ENCODE data around the gene FAM53B.
"Not testable (repeated sequence)": the region's sequence is repeated elsewhere in the genome, so short reads cannot be mapped to it uniquely, and the experiment has no call there.

The FAM53B gene

DNA sequence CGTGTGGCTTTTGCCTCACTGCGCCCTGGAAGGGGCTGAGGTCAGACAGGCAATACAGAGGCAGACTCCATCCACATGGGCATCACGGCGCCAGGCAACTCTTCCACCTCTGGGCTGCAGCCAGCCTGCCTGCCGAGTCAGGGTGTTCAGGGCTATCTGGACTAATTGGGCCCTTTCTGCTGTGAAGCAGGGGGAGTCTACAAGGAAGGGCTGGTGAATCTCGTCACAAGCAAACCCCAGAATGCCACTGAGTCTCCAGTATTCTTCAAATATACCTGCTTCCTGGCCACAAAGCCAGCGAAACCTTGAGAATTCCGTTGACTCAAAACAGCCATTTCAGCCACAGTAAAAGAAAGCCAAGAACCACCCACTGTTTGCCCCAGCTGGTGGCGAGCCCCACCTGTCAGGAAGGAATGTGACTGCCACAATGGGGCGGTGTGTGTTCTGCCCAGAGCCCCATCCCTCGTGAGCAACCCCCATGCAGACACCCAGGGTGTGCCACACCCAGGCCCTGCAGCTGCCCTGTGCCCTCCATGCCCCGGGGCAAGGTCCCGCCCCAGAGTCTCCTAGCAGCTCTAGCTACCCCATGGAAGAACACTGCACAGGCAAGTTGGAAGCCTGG lies 117.3 kb downstream of the FAM53B start:
- no peak for DNase-seq

DNA sequence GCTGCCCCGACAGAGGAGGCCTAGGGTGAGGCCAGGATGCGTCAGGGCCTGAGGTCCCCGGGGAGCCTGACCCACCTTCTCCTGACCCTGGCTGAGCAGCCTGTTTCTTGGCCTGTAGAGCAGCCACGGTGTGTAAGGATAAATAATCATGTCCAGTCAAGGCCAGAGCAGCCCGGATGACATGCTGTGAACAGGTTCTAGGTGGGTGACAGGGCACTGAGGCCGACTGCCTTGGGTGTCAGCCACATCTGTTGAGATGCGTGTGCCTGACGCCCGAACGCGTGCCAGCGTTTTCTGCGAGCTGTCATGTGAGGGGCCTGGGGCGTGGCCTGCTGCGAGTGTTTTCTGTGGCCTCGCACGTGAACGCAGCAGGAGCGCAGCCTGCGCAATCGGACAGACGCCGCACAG lies 118.3 kb downstream of the FAM53B start:
- DNase-seq, result no peak

DNA sequence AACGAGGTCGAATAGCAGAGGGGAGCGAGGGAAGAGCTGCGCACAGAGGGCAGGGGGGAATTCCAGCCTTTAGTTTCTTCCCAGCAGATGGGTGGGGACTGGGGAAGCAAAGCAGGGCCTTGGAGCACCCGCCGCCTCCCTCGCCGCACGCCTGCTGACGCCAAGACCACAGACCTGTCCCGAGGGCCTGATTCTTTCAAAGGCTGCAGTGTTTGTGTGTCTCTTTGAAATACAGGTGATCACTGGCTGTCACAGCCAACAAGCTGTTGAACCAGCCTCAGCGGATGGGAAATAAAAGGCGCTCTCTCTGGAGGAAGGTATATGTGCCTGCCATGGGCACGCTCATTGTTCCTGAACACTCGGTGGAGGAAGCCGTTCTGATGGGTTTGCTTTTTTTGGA lies 119.3 kb downstream of the FAM53B start:
- DNase-seq, result no peak

DNA sequence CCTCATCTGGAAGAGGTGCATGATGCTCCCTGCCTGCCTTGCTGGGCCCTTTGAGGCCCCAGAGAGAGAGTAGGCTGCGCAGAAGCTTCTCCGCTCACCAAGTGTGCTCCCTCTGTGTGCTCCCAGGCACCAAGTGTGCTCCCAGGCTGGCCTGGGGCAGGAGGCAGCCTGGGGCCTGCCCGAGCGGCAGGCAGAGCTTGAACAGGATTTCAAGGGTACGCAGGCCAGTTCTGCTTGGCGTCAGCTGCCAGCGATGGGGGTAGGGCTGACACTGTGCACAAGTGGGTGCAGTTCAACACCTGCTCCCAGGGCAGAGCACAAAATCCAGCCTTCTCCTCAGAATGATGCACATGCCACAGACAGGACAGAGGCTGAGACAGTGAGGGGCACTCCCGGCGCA lies 119.7 kb downstream of the FAM53B start:
- no peak for DNase-seq

DNA sequence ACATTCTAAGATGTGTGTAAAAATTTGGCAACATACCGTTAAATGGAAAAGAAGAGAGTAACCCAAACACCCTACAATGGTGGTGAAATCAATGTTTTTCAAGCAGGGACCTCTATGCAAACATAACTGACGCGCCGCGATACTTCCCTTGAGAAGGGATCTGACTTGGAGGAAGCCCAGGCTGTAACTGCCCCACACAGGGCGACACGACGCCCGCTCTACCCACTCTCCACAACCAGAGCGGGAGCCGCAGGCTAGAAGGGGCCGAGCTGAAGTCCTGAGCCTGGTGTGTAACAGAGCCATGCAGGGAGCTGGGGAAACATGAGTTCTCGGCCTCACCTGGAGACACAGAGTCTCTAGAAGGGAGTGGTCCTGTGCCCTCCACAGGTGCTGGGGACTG lies 120.2 kb downstream of the FAM53B start:
- DNase-seq, result no peak

DNA sequence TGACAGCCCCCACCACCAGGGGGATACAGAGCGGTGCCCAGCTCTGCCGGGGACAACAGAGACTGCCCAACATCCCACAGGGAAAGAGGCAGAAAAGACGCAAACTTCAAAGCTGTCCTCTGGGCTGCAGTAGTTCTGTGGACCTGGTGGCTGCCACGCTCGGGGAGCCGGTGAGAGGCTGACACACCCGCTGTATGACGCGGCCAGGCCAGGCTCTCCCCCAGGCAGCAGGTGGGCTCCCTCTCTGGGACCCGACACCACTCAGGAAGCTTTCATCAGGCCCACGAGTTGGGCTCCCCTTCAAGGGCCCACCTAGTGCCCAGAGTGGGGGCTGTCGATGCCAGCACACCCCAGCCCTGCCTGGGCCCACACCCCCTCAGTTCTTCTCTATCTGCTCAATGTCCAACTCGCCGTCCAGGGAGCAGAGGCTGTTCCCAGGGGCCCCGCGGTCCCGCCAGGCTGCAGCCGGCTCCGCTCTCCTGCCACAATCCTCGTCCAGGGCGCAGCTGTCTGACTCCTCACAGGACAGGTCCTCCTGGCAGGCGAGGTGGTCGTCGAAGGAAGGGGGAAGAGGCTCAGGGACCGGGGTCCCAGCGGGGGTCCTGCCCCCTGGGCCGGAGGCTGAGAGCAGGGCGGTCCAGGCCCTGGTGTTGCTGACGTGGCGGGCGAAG lies 121.2 kb downstream of the FAM53B start:
- no peak for DNase-seq

DNA sequence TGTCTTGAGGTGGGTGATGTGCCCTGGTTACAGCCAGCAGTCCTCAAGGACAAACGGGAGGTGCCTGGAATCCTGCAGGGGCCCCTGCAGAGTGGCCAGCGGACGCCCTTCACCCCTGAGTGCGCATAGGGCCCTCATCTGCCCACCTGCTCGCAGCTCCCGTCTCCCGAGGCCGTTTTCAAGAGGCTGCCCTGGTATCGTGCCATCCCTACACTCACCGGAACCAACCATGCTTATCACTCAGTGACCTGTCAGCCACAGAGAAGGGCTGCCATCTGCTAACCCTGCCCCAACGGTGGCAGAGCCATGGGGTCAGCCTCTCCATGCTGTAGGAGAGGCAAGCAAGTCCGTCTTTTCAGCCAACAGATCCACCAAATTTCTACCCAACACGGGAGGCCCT lies 122.0 kb downstream of the FAM53B start:
- no peak for DNase-seq

DNA sequence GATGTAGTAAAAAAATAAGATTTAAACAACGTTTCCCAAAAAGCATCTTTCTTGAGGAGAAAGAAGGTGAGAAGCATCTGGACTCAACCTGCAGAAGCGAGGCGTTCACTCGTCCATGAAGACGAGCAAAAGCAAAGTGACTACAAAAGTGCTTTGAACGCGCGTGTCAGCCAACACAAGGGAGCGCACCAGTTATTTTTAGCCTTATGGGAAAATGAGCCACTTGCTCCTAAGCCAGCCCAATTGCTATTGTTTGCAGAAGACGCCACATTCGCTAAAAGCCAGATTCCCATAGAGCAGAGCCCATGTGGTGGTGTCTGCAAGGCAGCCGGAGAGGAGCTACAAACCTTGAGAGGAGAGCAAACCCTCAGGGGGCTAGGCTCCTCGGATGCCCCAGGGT lies 122.5 kb downstream of the FAM53B start:
- DNase-seq, result peak in 5 of 14 donors; percentile 37 to 69 (median 50)

DNA sequence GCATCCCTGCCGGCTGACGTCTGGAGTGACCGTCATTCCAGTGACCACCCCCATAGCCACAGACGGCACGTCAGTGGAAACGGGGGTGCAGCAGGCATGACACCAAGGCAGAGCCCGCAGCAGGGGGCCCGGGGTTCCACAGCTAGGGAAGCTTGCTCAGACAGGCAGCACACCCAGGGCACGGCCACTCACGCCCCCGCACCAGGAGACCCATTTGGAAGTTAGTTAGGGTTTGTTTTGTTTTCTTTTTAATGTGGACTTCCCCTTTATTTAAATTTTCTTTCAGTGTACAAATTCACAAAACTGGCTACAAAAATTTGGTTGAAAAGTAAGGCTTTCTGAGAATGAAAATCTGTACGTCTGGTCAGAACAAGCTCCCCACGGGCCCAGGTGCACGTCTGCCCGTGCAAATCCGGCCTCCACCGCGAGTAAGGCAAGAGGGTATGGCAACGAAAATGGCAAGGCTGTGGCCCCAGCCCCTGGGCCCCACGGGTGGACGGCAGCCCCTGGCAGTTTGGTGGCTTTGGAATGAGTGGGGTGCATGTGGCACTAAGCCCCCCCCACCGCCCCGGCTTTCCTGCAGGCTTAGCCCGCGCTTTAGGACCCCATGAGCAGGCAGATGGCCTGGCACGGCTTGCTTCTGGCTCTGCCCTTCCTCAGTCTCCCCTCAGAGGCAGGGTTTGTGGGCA lies 124.2 kb downstream of the FAM53B start:
- DNase-seq, result no peak

DNA sequence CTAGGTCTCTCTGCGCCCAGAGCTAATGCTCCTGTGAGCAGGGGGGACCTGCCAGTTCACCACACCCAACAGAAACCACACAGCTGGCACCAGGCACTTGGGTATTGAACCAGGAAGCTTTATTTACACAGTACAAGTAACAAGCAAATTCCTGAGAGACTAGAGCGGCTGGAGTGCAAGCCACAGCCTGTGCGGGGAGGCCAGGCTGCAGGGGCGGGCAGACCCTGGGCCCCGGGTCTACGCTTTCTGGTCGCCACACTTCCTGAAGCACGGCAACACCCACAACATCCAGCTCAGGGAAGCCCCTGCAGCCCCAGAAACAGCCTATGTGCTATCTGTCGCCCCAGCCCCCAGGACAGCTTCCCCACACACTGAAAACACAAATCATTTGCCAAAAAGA lies 125.0 kb downstream of the FAM53B start:
- DNase-seq, result no peak

DNA sequence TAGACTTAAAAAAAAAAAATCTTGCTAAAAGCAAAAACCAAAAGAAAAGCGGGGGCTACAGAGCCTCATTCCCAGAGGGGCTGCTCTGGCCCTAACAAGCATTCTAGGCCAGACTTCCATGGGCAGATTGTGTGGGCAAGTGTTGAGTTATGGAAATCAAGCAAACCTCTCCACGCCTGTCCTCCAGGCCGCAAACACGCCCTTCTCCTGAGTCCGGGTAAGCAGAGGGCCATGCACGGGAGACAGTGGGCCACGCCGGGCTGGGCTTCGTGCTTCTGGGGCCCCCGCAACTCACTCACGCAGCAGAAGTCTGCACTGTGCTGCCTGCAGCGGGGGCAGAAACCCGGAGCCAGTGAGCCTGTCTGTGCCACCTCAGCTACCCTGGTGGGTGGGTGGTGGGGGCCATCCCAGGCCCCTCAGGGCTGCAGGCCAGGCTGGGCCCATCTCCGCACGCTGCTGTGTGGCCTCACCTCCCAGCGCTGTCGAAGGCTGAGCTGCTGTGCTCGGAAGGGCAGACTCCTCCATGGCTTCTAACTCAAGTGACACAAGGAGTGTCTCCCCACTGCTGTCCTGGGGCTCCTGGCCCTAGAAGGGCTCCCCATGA lies 125.6 kb downstream of the FAM53B start:
- DNase-seq, result no peak

DNA sequence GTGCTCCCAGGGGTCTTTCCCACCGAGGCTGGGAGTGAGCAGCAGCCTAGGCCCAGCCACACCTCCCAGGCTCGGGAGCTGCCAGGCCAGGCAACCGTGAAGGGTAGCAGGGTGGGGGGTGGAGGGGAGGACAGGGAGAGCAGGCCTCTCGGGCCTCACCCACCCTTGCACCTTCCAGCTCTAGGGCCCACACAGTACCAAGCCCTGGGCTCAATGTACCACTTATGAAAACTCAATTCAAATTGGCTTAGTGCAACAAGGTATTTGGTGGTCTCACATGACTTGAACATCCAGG lies 127.4 kb downstream of the FAM53B start:
- DNase-seq, result no peak

DNA sequence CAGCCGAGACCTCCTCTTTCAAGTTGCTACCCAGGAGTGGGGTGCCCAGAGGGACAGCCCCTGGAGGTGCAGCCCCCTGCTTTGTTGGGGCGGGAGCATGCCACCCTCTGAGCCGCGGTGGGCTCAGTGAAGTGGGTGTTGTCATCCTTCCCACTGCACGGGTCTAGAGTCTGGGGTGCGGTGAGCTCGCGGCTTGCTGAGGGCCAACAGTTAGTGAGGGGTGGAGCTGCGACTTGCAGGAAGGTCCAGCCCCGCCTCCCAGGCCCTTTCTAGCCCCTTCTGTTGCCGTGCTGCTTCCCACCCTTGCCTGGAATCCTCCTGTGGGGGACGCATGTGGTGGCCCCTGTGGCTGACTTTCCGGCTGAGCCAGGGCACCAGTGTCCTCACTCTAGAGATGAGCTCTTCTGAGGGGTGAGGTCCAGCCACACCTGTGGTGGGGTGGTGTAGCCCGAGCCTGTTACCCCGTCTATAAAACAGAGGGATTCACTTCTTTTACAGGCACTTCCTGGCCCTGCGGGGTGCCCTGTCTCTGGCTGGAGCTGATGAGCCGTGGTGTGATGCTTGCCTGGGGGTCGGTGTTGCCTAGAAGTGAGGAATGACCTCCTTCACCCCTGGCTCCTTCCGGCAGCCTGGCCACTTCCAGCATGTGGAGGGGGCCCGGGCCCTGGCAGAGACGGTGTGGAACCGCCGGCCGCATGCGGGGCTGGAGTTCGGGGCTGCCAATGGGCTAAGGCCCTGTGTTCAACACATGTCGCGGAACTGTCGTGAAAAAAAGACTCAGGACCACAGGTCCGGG lies 127.9 kb downstream of the FAM53B start:
- DNase-seq, result no peak

DNA sequence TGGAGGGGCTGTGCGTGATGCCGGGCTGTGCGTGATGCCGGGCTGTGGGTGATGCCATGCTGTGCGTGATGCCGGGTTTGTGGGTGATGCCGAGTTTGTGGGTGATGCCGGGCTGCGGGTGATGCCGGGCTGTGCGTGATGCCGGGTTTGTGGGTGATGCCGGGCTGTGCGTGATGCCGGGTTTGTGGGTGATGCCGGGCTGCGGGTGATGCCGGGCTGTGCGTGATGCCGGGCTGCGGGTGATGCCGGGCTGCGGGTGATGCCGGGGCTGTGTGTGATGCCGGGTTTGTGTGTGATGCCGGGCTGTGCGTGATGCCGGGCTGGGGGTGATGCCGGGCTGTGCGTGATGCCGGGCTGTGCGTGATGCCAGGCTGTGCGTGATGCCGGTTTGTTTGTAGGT lies 128.9 kb downstream of the FAM53B start:
- no peak for DNase-seq

DNA sequence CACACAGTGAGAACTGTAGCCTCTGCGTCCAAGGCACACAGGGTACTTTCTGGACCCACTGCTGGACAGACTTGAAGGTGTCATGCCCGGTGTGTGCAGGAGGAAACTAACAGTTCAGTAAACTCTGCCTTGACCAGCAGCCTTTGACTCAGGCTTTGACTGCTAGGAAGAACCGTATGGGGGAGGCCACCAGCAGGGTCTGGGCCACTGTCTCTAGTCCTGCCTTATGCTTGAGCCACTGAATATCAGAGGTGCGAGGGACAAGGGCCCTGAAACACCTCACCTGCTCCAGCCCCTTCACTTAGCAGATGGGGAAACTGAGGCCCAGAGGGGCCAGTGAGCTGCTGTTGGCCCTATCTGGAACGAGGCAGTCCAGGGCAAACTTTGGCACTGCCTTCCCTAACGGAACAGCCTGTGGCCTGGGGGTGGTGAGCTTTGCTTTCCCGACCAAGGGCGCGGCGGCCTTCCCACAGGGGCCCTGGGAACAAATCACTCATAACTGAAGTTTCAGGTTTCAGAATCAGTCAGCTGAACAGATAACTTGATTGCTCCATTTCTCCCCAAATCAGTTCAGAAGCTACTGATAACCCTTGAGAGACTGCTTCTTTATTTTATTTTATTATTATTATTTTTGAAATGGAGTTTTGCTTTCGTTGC lies 130.0 kb downstream of the FAM53B start:
- DNase-seq, result no peak

DNA sequence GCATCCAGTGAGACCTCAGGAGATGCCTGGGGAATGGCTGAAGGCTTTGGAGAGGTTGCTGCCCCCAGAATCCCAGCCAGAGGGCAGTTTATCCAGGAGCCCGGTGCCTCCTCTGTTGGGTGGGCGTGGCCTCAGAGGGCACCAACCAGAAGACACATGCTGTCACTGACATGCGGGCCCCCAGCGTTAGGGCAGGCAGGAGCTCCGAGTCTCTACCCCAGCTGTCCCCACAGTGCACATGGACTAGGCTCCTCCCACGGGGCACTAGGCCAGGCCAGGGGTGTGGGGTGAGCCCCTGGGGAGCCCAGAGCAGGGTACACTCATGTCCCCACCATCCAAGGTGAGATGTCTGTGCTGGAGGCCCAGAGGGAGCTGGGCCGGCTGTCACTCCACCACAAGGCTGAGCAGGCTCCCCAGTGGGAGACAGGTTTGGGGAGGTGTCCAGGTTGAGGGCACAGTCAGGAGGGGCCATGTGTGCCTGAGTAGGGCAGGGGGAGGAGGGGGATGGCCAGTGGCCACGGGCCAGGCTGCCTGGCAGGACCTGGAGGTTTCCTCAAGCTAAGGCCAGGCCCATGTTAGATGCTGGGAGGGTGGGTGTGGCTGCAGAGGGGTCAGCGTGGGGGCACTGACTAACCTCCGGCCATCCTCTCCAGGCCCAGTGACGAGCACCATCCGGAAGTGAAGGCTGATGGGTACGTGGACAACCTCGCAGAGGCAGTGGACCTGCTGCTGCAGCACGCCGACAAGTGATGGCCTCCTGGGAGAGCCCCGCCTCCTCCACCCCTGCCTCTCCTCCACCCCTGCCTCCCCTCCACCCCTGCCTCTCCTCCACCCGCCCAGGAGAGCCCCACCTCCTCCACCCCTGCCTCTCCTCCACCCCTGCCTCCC lies 131.3 kb downstream of the FAM53B start:
- DNase-seq, result no peak

DNA sequence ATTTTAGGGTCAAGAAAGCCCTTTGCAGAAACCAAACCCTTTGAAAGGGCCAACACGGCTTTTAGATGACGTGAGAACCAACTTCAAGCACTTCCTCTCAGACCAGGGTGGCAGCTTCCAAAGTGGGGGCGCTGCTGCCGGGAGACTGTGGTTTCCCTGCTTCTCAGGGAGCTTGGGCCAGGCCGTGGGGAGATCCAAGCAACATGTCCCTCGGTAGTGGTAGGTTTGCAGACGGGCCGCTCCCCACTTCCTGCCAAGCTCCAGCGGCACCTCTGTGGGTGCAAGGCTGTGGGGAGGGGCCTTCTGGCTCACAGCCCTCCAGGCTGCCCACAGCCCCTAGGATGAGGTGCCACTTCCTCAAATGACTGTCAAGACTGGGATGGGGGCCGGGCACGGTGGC lies 132.4 kb downstream of the FAM53B start:
- no peak for DNase-seq

DNA sequence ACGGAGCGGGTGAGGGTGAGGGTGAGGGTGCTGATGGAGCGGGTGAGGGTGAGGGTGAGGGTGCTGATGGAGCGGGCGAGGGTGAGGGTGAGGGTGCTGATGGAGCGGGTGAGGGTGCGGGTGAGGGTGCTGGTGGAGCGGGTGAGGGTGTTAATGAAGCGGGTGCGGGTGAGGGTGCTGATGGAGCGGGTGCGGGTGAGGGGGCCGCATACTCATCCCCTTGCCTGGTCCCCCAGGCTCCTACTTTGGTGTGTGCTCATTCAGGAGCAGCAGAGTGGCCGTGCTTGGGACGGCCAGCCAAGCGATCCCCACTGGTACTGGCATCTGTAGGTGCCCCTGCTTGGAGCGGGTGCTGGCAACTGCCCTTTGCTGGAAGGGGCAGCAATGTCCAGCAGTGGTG lies 133.3 kb downstream of the FAM53B start:
- DNase-seq, result not testable (repeated sequence)

DNA sequence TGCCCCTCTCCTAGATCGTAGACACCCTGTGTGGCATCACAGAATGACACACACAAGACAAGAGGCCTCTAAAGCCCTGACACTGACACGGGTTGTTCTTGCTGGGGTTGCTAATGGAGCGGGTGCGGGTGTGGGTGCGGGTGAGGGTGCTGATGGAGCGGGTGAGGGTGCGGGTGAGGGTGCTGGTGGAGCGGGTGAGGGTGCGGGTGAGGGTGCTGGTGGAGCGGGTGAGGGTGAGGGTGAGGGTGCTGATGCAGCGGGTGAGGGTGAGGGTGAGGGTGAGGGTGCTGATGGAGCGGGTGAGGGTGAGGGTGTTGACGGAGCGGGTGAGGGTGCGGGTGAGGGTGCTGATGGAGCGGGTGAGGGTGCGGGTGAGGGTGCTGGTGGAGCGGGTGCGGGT lies 134.0 kb downstream of the FAM53B start:
- DNase-seq, result not testable (repeated sequence)

DNA sequence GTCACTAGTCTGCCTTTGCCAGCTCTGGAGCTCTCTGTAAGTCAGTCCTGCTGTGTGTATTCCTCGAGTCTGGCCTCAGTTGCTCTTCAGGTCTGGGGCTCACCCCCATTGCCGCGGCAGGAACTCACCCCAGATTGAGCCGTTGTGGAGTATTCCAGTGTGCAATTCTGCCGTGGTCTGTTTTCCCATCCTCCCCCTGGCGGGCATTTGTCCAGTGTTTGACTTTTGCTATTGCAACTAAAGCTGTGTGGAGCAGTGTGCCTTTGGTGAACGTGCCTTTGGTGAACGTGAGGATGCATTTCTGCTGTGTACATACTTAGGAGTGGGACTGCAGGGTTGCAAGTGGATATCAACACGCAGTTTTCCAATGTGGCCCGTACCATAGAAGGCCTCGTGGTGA lies 134.5 kb downstream of the FAM53B start:
- DNase-seq, result no peak

DNA sequence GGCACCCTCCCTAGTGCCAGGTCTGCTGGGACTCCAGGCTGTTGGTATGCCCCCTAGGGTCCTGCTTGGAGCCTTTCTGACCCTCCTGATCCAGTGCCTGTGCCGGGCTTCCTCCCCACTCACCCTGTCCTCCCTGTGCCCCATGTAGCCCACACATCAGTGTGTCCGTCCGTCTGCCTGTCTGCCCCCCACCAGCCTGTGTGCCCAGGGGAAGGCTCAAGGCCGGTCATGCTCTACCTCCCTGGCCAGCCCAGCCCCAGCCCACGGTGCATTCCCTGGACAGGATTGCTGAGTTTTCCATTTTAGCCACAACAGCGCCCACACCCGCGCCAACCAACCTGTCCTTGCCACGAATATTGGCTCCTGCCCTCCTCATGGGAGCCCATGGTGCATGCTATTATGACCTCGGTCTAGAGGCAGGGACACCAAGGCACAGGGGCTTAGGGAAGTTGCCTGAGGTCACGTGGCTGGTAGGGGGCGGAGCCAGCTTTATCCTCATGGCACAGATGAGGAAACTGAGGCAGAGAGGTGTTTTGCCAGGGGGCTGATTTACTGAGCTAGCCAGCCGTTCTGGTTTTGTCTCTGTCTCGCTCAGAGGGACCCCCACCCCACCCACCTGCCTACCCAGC lies 136.0 kb downstream of the FAM53B start:
- DNase-seq, result no peak

Measured in C1 segment of cervical spinal cord (tissue), 14 donors.